ENCODE measurements around the gene TNFSF10.

DNA sequence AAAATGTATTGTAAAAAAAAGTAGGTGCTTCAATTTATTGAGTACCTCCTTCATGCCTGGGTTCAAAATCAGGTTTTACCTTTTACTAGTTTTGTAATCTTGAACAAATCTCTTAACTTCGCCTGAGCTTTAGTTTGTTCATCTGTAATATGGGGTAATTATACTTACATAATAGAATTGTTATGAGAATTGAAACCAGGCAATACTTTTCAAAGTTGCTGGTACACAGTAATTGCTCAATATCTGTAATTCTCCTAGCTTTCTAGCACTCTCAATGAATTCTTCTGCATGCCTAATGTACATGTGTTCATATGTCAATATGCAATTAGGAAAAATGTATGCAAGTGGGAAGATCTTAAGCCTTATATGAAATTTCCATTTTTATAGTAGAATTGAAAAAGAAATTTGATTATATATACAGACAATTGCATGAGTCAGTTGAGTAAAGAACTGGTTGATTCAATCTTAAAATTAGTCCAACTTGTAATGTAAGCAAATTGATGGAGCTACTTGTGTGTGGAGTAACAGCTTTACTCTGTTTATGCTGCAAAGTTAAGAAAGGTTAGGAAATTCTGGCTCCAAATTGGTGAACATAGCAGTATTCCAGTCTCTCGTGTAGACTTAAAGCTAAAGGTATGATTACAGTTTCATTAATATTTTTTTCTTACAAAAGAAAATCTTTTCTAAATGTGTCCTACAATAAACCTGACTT, 4.1 kb downstream of the TNFSF10 start:
- TF ChIP-seq GATA1 (IDR thresholded peaks at IDR 0.05; ENCODE audit: low read depth, low read length) (no peak), POLR2A (IDR thresholded peaks at IDR 0.05; ENCODE audit: low read length) (no peak)
